ENCODE results near the gene FZD1. TPM values are rescaled to one million over a fixed set of nuclear protein-coding genes. Genes with fewer than 3 reads are reported as not detected.

Gene FZD1
- total and polyA plus RNA-seq, 12 donors, result 3.0 to 24.6 (median 9.4) TPM

GRCh38 chr7:91280185-91280584 is 16.0 kb downstream of the FZD1 start:
- TF ChIP-seq CTCF (IDR thresholded peaks at IDR 0.05), result no peak
- TF ChIP-seq POLR2A (IDR thresholded peaks at IDR 0.05), result no peak
- intact Hi-C loops (cut with DNase I), result no loop called here
- 50 to 62% (median 62%) methylated on average over 1 of the region's 1 CpG for WGBS, 4 donors
- Histone ChIP-seq H3K9me3 (replicated peaks in 1 of 3) (no peaks in the 10 kb centered on the region), H3K4me3 (no peak overlapping the region), H3K27me3 (no peaks in the 10 kb centered on the region), H3K27ac (no peak overlapping the region), H3K36me3 (replicated peaks in 1 of 2) (no peaks in the 10 kb centered on the region), H3K4me1 (replicated peaks in 1 of 2) (no peaks in the 10 kb centered on the region)
- no peak for DNase-seq

DNA sequence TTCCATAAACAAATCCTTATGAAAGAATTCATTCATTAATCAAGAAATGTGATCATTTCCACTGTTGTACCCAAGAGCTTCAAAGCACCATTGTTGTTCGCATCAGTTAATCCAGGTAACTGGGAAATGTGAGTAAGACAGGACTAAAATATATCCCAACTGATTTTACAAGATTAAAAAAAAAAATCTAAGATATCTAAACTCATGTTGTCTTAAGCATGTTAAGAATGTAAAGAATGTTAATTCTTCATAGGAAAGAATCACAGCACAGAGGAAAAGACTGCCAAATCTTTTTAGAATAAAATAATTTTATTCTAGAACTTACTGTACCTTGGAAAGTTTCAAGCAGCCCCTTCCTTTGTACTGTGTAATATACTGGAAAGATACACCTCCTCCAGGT is 16.4 kb downstream of the FZD1 start:
- H3K4me1 ChIP-seq (replicated peaks in 1 of 2), result no peaks in the 10 kb centered on the region
- TF ChIP-seq POLR2A (IDR thresholded peaks at IDR 0.05), result no peak
- no peak for TF ChIP-seq CTCF (IDR thresholded peaks at IDR 0.05)
- no peaks in the 10 kb centered on the region for H3K27me3 ChIP-seq
- 71 to 84% (median 79%) methylated on average over 1 of the region's 1 CpG for WGBS, 4 donors
- no peak overlapping the region for H3K27ac ChIP-seq
- intact Hi-C loops (cut with DNase I), result no loop called here
- no peak for DNase-seq
- no peak overlapping the region for H3K4me3 ChIP-seq
- H3K9me3 ChIP-seq (replicated peaks in 1 of 3), result no peaks in the 10 kb centered on the region
- no peaks in the 10 kb centered on the region for H3K36me3 ChIP-seq (replicated peaks in 1 of 2)

- no peak overlapping the region for H3K27ac ChIP-seq
Measured at GRCh38 chr7:91285696-91286355, 21.6 kb downstream of the FZD1 start.

GRCh38 chr7:91286432-91286831 is 22.2 kb downstream of the FZD1 start:
- 78 to 86% (median 80%) methylated on average over 6 of the region's 6 CpGs for WGBS, 4 donors
- H3K36me3 ChIP-seq (replicated peaks in 1 of 2), result no peaks in the 10 kb centered on the region
- intact Hi-C loops (cut with DNase I), result no loop called here
- no peaks in the 10 kb centered on the region for H3K9me3 ChIP-seq (replicated peaks in 1 of 3)
- no peaks in the 10 kb centered on the region for H3K4me1 ChIP-seq (replicated peaks in 1 of 2)
- no peak overlapping the region for H3K27ac ChIP-seq
- no peak overlapping the region for H3K4me3 ChIP-seq
- H3K27me3 ChIP-seq, result no peaks in the 10 kb centered on the region
- peak in 1 of 7 donors; percentile 23 for DNase-seq
- TF ChIP-seq POLR2A (IDR thresholded peaks at IDR 0.05) (no peak), CTCF (IDR thresholded peaks at IDR 0.05) (no peak)

More at GRCh38 chr7:91285696-91286355, 21.6 kb downstream of the FZD1 start:
- Histone ChIP-seq H3K9me3 (replicated peaks in 1 of 3) (no peaks in the 10 kb centered on the region), H3K36me3 (replicated peaks in 1 of 2) (no peaks in the 10 kb centered on the region), H3K4me3 (no peak overlapping the region), H3K4me1 (replicated peaks in 1 of 2) (no peaks in the 10 kb centered on the region), H3K27me3 (no peaks in the 10 kb centered on the region)
- intact Hi-C loops (cut with DNase I), result no loop called here
- 48 to 64% (median 61%) methylated on average over 7 of the region's 7 CpGs for WGBS, 4 donors
- TF ChIP-seq CTCF (IDR thresholded peaks at IDR 0.05) (no peak), POLR2A (IDR thresholded peaks at IDR 0.05) (no peak)
- no peak for DNase-seq
